ENCODE results near the gene TPPP2. TPM values are rescaled to one million over a fixed set of nuclear protein-coding genes. Genes with fewer than 3 reads are reported as not detected.
"Not testable (repeated sequence)": the region's sequence is repeated elsewhere in the genome, so short reads cannot be mapped to it uniquely, and the experiment has no call there.

Gene TPPP2
- total RNA-seq, 1 donor from 2014 or later = not detected

DNA sequence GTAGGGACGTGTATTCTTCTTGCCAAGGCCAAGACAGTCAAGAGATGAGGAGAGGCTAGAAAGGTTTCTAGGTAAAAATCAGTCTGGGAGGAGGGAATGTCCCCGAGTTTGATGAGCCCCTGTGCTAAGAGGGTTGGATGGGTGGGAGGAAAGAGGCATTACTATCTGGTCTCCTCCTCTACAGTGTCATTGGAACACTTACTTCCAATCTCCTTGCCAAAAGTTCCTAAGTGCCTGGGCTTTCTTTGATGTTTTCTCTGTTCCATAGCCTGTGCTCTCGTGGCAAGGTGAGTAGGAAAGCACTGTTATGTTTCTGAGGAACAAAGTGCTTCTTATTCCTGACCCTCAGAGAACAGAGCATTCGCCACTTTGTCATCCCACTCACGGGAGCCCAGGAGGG is 4.7 kb downstream of the TPPP2 start, which contains the start of gene RNASE13:
TSS of gene RNASE13 (minus strand) at position 101 of the 400 bp plus-strand sequence. CDS start 519 bp downstream, outside the sequence.
- intact Hi-C loops (cut with micrococcal nuclease) = no loop called here
- no peak within 1 kb of the TSS for H3K4me3 Mint-ChIP-seq
- peaks cover 21% of the 10 kb centered on the region for H3K27me3 Mint-ChIP-seq (ENCODE audit: insufficient read depth)
- H3K27ac Mint-ChIP-seq = no peak within 1 kb of the TSS
- H3K36me3 Mint-ChIP-seq (ENCODE audit: low read depth) = no peaks in the 10 kb centered on the region
- no peaks in the 10 kb centered on the region for H3K9me3 Mint-ChIP-seq
- no peaks in the 10 kb centered on the region for H3K4me1 Mint-ChIP-seq (ENCODE audit: low read depth)
- DNase-seq (ENCODE audit: low spot score) = no peak

DNA sequence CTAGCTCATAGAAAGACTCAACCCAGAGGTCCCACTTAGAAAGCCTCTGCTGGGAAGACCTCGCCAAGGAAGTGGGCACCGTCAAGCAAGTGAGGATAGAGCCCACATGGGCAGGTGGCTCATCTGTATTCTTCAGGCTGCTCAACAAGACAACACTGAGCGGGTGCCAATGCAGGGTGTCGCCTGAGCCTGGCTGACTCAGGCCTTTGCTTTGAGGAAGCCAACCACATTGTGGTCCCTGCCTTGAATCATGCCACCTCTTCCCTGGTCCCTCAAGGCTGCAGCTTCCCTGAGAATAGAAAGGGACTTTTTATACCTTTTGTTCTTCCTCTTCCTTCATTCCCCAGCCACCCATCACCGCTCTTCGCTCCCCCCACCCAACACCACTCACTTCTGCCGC is 6.7 kb downstream of the TPPP2 start:
- H3K4me3 Mint-ChIP-seq = no peak overlapping the region
- no peaks in the 10 kb centered on the region for H3K4me1 Mint-ChIP-seq (ENCODE audit: low read depth)
- peaks cover 21% of the 10 kb centered on the region for H3K27me3 Mint-ChIP-seq (ENCODE audit: insufficient read depth)
- intact Hi-C loops (cut with micrococcal nuclease) = no loop called here
- no peak for DNase-seq (ENCODE audit: low spot score)
- H3K9me3 Mint-ChIP-seq = no peaks in the 10 kb centered on the region
- no peaks in the 10 kb centered on the region for H3K36me3 Mint-ChIP-seq (ENCODE audit: low read depth)
- H3K27ac Mint-ChIP-seq = no peak overlapping the region

DNA sequence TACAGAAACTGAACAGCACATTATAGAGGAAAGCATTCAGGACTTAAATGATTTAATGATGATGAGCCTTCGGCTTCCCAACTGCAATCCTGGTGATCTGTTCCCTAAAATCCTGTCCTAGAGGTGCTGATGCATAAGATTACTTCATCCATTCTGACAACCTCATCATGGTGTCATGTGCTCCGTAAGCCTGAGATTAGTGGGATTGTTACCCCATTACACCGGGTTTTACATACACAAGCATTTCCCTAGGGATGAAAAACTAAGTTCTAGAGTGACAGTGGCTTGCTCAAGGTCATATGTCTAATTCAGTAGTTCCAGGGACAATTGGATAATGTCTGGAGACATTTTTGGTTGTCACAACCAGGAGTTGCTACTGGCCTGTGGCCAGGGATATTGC is 7.1 kb downstream of the TPPP2 start:
- DNase-seq (ENCODE audit: low spot score) = no peak
- H3K27me3 Mint-ChIP-seq (ENCODE audit: insufficient read depth) = peaks cover 18% of the 10 kb centered on the region
- intact Hi-C loops (cut with micrococcal nuclease) = no loop called here
- H3K36me3 Mint-ChIP-seq (ENCODE audit: low read depth) = no peaks in the 10 kb centered on the region
- no peaks in the 10 kb centered on the region for H3K4me1 Mint-ChIP-seq (ENCODE audit: low read depth)
- no peak overlapping the region for H3K27ac Mint-ChIP-seq
- H3K9me3 Mint-ChIP-seq = no peaks in the 10 kb centered on the region
- no peak overlapping the region for H3K4me3 Mint-ChIP-seq

GRCh38 chr14:21038441-21039422 is 8.7 kb downstream of the TPPP2 start:
- no peaks in the 10 kb centered on the region for H3K36me3 Mint-ChIP-seq (ENCODE audit: low read depth)
- no peak for DNase-seq (ENCODE audit: low spot score)
- no peak overlapping the region for H3K27ac Mint-ChIP-seq
- no peak overlapping the region for H3K4me3 Mint-ChIP-seq
- intact Hi-C loops (cut with micrococcal nuclease) = no loop called here
- no peaks in the 10 kb centered on the region for H3K9me3 Mint-ChIP-seq
- H3K4me1 Mint-ChIP-seq (ENCODE audit: low read depth) = no peaks in the 10 kb centered on the region
- H3K27me3 Mint-ChIP-seq (ENCODE audit: insufficient read depth) = peaks cover 17% of the 10 kb centered on the region

GRCh38 chr14:21039585-21040369 is 9.8 kb downstream of the TPPP2 start:
- Mint-ChIP-seq H3K27me3 (ENCODE audit: insufficient read depth) (peaks cover 20% of the 10 kb centered on the region), H3K27ac (no peak overlapping the region), H3K4me3 (no peak overlapping the region), H3K4me1 (ENCODE audit: low read depth) (no peaks in the 10 kb centered on the region), H3K9me3 (no peaks in the 10 kb centered on the region), H3K36me3 (ENCODE audit: low read depth) (no peaks in the 10 kb centered on the region)
- DNase-seq (ENCODE audit: low spot score) = no peak
- intact Hi-C loops (cut with micrococcal nuclease) = loop anchor here (1.0 kb wide), 1 partner anchor 25 kb away; no protein-coding TSS in a partner anchor

- H3K4me1 Mint-ChIP-seq (ENCODE audit: low read depth) = no peaks in the 10 kb centered on the region
- H3K27me3 Mint-ChIP-seq (ENCODE audit: insufficient read depth) = peaks cover 23% of the 10 kb centered on the region
- no peaks in the 10 kb centered on the region for H3K36me3 Mint-ChIP-seq (ENCODE audit: low read depth)
- no peak for DNase-seq (ENCODE audit: low spot score)
- H3K27ac Mint-ChIP-seq = no peak overlapping the region
- intact Hi-C loops (cut with micrococcal nuclease) = loop anchor here (1.0 kb wide), 1 partner anchor 26 kb away; no protein-coding TSS in a partner anchor
- H3K9me3 Mint-ChIP-seq = no peaks in the 10 kb centered on the region
- H3K4me3 Mint-ChIP-seq = no peak overlapping the region
These were observed 10.4 kb downstream of the TPPP2 start for GRCh38 chr14:21040370-21040925.

DNA sequence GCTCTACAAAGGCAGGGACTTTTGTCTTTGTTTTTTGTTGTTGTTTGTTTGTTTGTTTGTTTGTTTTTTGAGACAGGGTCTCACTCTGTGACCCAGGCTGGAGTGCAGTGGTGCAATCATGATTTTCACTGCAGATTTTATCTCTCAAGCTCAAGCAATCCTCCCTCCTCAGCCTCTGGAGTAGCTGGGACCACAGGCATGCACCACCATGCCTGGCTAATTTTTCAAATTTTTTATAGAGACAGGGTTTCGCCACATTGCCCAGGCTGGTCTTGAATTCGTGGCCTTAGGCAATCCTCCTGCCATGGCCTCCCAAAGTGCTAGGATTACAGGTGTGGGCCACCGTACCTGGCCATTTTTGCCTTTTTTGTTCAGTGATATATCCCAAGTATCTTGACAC is 10.9 kb downstream of the TPPP2 start:
- not testable (repeated sequence) for H3K36me3 Mint-ChIP-seq (ENCODE audit: low read depth); H3K27ac Mint-ChIP-seq; H3K9me3 Mint-ChIP-seq; H3K4me1 Mint-ChIP-seq (ENCODE audit: low read depth); DNase-seq (ENCODE audit: low spot score); H3K4me3 Mint-ChIP-seq
- H3K27me3 Mint-ChIP-seq (ENCODE audit: insufficient read depth) = peaks cover 23% of the 10 kb centered on the region
- intact Hi-C loops (cut with micrococcal nuclease) = loop anchor here (1.0 kb wide), 1 partner anchor 27 kb away; no protein-coding TSS in a partner anchor

DNA sequence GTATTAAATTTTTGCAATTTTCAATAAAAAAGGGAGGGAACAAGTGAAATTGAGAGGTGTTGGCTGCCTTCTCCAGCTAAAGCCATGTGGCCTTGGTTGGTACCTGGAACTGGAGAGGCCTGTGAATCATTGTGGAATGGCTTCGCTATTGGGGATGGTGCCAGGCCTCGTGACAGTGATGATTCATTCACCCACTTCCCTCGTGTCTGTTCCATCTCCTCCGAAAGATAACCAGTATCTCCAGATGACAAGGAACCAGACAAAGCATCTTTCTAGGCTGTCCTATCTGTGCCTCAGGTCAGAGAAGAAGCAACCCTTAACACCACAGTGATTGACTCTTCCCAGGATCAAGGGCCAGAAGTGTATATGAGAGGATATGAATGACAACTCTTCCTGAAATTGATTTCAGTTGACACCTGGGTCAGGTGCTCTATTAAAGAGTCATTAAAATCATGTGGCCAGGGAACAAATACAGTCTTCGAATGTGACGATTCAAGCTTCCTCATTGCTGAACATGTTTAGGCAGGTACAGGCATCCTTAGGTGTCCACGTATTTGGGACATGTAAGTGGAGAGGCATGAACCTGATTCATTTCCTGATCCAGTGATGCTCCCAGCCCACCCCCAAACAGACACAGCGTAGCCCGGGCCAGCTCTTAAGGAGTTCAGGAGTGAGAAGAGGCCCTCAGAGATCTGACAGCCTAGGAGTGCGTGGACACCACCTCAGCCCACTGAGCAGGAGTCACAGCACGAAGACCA is 11.8 kb downstream of the TPPP2 start, which contains the start of gene RNASE7:
TSS of gene RNASE7 (plus strand) at position 687 of the 758 bp plus-strand sequence. CDS start 631 bp downstream, outside the sequence.
- intact Hi-C loops (cut with micrococcal nuclease) = no loop called here
- H3K36me3 Mint-ChIP-seq (ENCODE audit: low read depth) = no peaks in the 10 kb centered on the region
- no peak within 1 kb of the TSS for H3K4me3 Mint-ChIP-seq
- H3K4me1 Mint-ChIP-seq (ENCODE audit: low read depth) = no peaks in the 10 kb centered on the region
- peaks cover 20% of the 10 kb centered on the region for H3K27me3 Mint-ChIP-seq (ENCODE audit: insufficient read depth)
- no peak within 1 kb of the TSS for H3K27ac Mint-ChIP-seq
- H3K9me3 Mint-ChIP-seq = no peaks in the 10 kb centered on the region
- DNase-seq (ENCODE audit: low spot score) = no peak

DNA sequence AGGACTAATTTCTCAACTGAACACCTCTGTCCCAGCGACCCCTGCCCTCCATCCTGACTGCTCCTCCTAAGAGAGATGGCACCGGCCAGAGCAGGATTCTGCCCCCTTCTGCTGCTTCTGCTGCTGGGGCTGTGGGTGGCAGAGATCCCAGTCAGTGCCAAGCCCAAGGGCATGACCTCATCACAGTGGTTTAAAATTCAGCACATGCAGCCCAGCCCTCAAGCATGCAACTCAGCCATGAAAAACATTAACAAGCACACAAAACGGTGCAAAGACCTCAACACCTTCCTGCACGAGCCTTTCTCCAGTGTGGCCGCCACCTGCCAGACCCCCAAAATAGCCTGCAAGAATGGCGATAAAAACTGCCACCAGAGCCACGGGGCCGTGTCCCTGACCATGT is 12.9 kb downstream of the TPPP2 start:
- Mint-ChIP-seq H3K27ac (no peak overlapping the region), H3K27me3 (ENCODE audit: insufficient read depth) (peaks cover 20% of the 10 kb centered on the region), H3K36me3 (ENCODE audit: low read depth) (no peaks in the 10 kb centered on the region), H3K4me3 (no peak overlapping the region), H3K4me1 (ENCODE audit: low read depth) (no peaks in the 10 kb centered on the region), H3K9me3 (no peaks in the 10 kb centered on the region)
- no peak for DNase-seq (ENCODE audit: low spot score)
- intact Hi-C loops (cut with micrococcal nuclease) = no loop called here

- Mint-ChIP-seq H3K4me3 (no peak overlapping the region), H3K27me3 (ENCODE audit: insufficient read depth) (peaks cover 18% of the 10 kb centered on the region), H3K36me3 (ENCODE audit: low read depth) (no peaks in the 10 kb centered on the region), H3K9me3 (no peaks in the 10 kb centered on the region), H3K4me1 (ENCODE audit: low read depth) (no peaks in the 10 kb centered on the region), H3K27ac (no peak overlapping the region)
- intact Hi-C loops (cut with micrococcal nuclease) = no loop called here
- no peak for DNase-seq (ENCODE audit: low spot score)
These were observed 13.5 kb downstream of the TPPP2 start for GRCh38 chr14:21043387-21043973.

DNA sequence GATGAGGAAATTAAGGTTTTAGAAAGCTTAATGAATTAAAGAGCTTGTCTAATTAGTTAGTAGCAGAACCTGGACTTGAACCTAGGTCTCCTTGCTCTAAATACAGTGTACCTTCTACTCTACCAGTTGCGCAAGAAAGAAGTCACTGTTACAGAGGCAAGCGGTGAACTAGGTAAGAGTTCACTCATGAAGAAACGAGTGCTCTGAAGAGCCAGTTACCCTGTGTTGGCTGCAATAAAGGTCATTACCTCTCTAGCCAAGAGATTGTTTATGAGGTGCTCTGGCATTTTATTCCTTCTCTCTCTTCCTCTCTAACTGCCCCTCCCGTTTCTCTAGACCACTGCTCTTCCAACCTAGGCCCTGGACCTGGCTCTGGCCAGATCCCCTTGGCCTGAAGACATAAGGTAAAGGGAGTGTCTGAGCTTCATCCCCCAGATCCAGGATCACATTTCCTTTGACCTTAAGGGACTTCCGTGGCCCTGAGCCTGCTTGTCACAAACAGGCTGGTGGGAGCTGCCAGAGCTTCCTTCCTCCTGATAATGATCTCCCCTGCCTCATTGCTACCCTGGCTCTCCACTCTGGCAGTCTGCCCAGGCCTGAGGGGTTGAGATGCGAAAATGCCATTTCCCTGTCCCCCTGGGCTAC is 14.1 kb downstream of the TPPP2 start:
- no peaks in the 10 kb centered on the region for H3K36me3 Mint-ChIP-seq (ENCODE audit: low read depth)
- H3K27me3 Mint-ChIP-seq (ENCODE audit: insufficient read depth) = peaks cover 19% of the 10 kb centered on the region
- no peak overlapping the region for H3K4me3 Mint-ChIP-seq
- H3K4me1 Mint-ChIP-seq (ENCODE audit: low read depth) = no peaks in the 10 kb centered on the region
- H3K9me3 Mint-ChIP-seq = no peaks in the 10 kb centered on the region
- intact Hi-C loops (cut with micrococcal nuclease) = no loop called here
- no peak for DNase-seq (ENCODE audit: low spot score)
- H3K27ac Mint-ChIP-seq = no peak overlapping the region

Data from activated T-helper 1 cell treated with anti-CD3 and anti-CD28 coated beads, Interleukin-12 subunit alpha, Interleukin-12 subunit beta, Interleukin-2, Interleukin-4 antibody, amounts not matched to agents 30 ng/mL and 10 ng/mL and 1 ng/mL, durations not matched to agents 14 hours and 24 hours and 36 hours (primary cell).